Daoy (cell line): ENCODE measurements around the gene RPL7A. TPM values are rescaled to one million over a fixed set of nuclear protein-coding genes. Genes with fewer than 3 reads are reported as not detected.
"Not testable (repeated sequence)": the region's sequence is repeated elsewhere in the genome, so short reads cannot be mapped to it uniquely, and the experiment has no call there.

Source experiments
- DNase-seq: peaks from one replicate; pipeline ENCODE4 v3.0.0-alpha.2; 2015; ENCODE audit warnings: low read depth
- total RNA-seq: library from RNA; depleted of rRNA; stranded (reverse); fragments of >200 nt; shearing (Covaris generic); gene quantifications from 2 replicates; pipeline ENCODE4 v1.2.3, GENCODE V29; 2014

RPL7A gene
- total RNA-seq, 1 experiment from 2014 or later, result 4,321 TPM

GRCh38 chr9:133327834-133328484, 20.1 kb upstream of the RPL7A start:
- no peak for DNase-seq

GRCh38 chr9:133329306-133330156, 18.5 kb upstream of the RPL7A start:
- DNase-seq, result peak; percentile 47

- no peak for DNase-seq
Measured at GRCh38 chr9:133331221-133331620, 16.8 kb upstream of the RPL7A start.

GRCh38 chr9:133331641-133332380, 16.2 kb upstream of the RPL7A start:
- no peak for DNase-seq

GRCh38 chr9:133332381-133332730, 15.7 kb upstream of the RPL7A start:
- DNase-seq, result no peak

- DNase-seq, result no peak
Measured at GRCh38 chr9:133333011-133333410, 15.0 kb upstream of the RPL7A start.

GRCh38 chr9:133333566-133333965, 14.5 kb upstream of the RPL7A start:
- no peak for DNase-seq

- DNase-seq, result no peak
Measured at GRCh38 chr9:133334161-133334560, 13.9 kb upstream of the RPL7A start.

GRCh38 chr9:133334888-133335287, 13.1 kb upstream of the RPL7A start:
- DNase-seq, result not testable (repeated sequence)

- DNase-seq, result peak; percentile 98
Measured at GRCh38 chr9:133335924-133336811, 11.8 kb upstream of the RPL7A start, which contains the start of gene SURF6. TSS of gene SURF6 (minus strand) at chr9:133336188. CDS start at chr9:133336132, 56 bp downstream.

- DNase-seq, result no peak
Measured at GRCh38 chr9:133339641-133340040, 8.4 kb upstream of the RPL7A start.

GRCh38 chr9:133340256-133340655, 7.8 kb upstream of the RPL7A start:
- DNase-seq, result no peak

GRCh38 chr9:133340916-133341315, 7.1 kb upstream of the RPL7A start:
- DNase-seq, result no peak

- DNase-seq, result no peak
Measured at GRCh38 chr9:133341369-133342068, 6.5 kb upstream of the RPL7A start.

GRCh38 chr9:133342069-133342406, 6.0 kb upstream of the RPL7A start:
- DNase-seq, result no peak

GRCh38 chr9:133342570-133342969, 5.4 kb upstream of the RPL7A start:
- DNase-seq, result no peak

- no peak for DNase-seq
Measured at GRCh38 chr9:133344071-133344470, 3.9 kb upstream of the RPL7A start.

- no peak for DNase-seq
Measured at GRCh38 chr9:133344979-133345378, 3.0 kb upstream of the RPL7A start.

GRCh38 chr9:133345596-133345995, 2.4 kb upstream of the RPL7A start:
- no peak for DNase-seq

GRCh38 chr9:133346021-133346785, 1.8 kb upstream of the RPL7A start:
- no peak for DNase-seq
